NT2/D1 (cell line): Measurements from ENCODE around the gene SH3PXD2A.

ENCODE experiments used
- DNase-seq: peaks from one replicate; pipeline ENCODE4 v3.0.0-alpha.2; 2011; ENCODE audit warnings: low read depth, low spot score
- H3K27me3 ChIP-seq: 2 replicates; pipeline ENCODE4 v1.6.0; 2011; ENCODE audit warnings: mild to moderate bottlenecking; ENCODE audit not compliant: insufficient read length, insufficient read depth
- H3K36me3 ChIP-seq: 2 replicates; pipeline ENCODE4 v1.6.1; 2011; ENCODE audit warnings: mild to moderate bottlenecking, low read length, mixed read lengths; ENCODE audit not compliant: insufficient read depth, insufficient read length
- H3K4me1 ChIP-seq: 2 replicates; pipeline ENCODE4 v1.5.1; 2011; ENCODE audit not compliant: insufficient read depth, insufficient read length
- H3K4me3 ChIP-seq: 2 replicates; pipeline ENCODE4 v1.5.1; 2011; ENCODE audit warnings: low read depth; ENCODE audit not compliant: insufficient read length
- H3K9ac ChIP-seq: 2 replicates; pipeline ENCODE4 v1.6.0; 2011; ENCODE audit warnings: low read depth; ENCODE audit not compliant: insufficient read length
- H3K9me3 ChIP-seq: 2 replicates; pipeline ENCODE4 v1.5.1; 2011; ENCODE audit warnings: mild to moderate bottlenecking, low read length; ENCODE audit not compliant: insufficient read depth
- SUZ12 ChIP-seq: IDR thresholded peaks from 2 replicates; pipeline ENCODE4 v1.6.1; 2011; ENCODE audit not compliant: insufficient read length, insufficient read depth; ENCODE audit errors: extremely low read depth
- YY1 ChIP-seq: IDR thresholded peaks from 2 replicates; pipeline ENCODE4 v1.6.1; 2011; ENCODE audit not compliant: insufficient read length, insufficient read depth
- ZNF274 ChIP-seq: IDR thresholded peaks from 2 replicates; pipeline ENCODE4 v1.6.1; 2011; ENCODE audit warnings: mild to moderate bottlenecking, low read depth, low read length

The SH3PXD2A gene

DNA sequence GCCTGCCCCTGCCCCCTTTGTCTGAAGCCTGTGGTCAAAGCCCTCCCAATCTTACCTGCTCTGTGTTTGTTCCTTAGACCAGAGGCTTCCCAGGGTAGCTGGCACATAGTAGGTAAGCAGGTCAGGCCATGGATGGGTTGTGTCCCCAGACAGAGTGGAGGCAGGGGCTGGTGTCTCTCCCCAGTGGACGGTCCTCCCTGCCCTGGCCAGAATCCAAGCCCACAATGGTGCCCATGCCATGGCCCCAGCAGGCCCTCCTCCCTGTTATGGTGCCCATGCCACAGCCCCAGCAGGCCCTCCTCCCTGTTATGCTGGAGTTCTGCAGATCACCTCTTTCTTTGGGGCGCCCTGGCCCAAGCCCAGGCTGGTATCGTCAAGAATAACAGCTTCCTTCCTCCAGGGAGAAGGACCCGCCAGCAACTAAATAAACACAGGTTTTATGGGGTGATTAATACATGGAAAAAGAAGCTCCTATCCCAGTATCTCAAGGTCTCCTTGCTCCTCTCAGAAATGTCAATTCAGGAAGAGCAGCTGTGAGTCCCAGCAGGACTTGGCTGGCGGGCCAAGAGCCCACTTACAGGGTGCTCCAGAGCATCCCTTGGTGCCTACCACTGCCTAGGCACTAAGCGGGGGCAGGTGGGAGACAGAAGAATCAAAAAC lies 279.8 kb downstream of the SH3PXD2A start:
- H3K4me3 ChIP-seq: no peak overlapping the region
- no peaks in the 10 kb centered on the region for H3K27me3 ChIP-seq
- no peak for DNase-seq
- no peak overlapping the region for H3K9ac ChIP-seq
- no peaks in the 10 kb centered on the region for H3K9me3 ChIP-seq
- no peaks in the 10 kb centered on the region for H3K36me3 ChIP-seq
- H3K4me1 ChIP-seq: peaks cover 2% of the 10 kb centered on the region
- no peak for TF ChIP-seq ZNF274
- no peak for TF ChIP-seq SUZ12
- TF ChIP-seq YY1: no peak

DNA sequence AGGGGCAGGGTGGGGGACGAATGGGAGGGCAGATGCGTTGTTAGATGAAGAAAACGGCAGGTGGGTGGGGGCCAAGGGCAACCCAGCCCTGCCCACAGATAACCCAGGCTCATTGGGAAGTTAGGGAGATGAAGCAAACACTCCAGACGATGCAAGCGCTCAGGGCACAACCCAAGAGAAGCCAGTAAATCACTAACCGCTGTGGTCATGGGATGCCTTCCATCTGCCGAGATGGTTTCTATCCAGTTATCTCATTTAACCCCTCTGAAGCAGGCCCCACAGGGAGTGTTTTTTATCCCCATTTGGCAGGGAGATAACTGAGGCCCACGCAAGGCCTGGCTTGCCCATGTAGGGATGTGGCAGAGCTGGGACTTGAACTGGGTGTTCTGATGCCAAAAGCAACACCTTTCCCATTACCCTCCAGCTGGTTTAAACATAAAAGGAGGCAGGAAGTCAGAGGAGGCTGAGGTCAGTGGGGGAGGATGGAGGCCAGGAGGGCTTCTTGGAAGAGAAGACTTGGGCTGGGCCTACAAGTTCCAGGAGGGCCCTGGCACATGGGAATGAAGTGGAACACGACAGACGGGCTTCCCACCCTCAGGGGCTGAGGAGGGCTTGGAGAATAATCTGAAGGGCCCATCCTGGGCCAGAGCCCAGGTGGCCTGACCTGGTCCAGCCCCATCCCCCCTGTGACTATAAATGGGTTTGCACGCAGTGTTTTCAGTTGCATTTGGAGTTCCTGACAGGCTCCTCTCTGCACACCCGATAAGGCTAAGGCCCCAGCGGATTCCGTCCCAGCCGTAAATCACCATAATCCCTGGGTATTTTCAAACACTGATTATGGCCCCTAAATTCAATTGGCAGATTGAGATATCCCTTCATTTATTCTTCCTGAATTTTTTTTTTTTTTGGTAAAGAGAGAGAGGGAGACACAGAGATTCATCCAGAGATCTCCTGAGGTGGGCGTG lies 281.0 kb downstream of the SH3PXD2A start:
- Histone ChIP-seq H3K9ac (no peak overlapping the region), H3K36me3 (no peaks in the 10 kb centered on the region), H3K9me3 (no peaks in the 10 kb centered on the region), H3K4me1 (peaks cover 2% of the 10 kb centered on the region), H3K27me3 (no peaks in the 10 kb centered on the region), H3K4me3 (no peak overlapping the region)
- DNase-seq: no peak
- no peak for TF ChIP-seq ZNF274

DNA sequence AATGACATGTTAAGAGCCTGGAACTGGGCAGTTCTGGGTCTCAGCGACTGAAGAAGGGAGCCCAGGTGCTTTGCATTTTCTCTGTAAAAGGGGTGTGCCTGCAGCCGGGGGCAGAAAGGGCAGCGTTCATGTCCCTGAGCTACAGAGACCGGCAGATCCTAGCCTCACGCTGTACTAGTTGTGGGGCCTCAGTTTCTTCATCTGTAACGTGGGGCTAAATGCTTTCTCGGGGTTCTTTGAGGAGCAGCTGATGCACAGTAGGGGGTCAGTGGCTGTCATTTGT lies 282.2 kb downstream of the SH3PXD2A start:
- H3K9ac ChIP-seq: no peak overlapping the region
- TF ChIP-seq YY1 (no peak), ZNF274 (no peak), SUZ12 (no peak)
- H3K4me1 ChIP-seq: peaks cover 2% of the 10 kb centered on the region
- H3K4me3 ChIP-seq: no peak overlapping the region
- no peaks in the 10 kb centered on the region for H3K36me3 ChIP-seq
- no peaks in the 10 kb centered on the region for H3K9me3 ChIP-seq
- H3K27me3 ChIP-seq: no peaks in the 10 kb centered on the region
- no peak for DNase-seq

DNA sequence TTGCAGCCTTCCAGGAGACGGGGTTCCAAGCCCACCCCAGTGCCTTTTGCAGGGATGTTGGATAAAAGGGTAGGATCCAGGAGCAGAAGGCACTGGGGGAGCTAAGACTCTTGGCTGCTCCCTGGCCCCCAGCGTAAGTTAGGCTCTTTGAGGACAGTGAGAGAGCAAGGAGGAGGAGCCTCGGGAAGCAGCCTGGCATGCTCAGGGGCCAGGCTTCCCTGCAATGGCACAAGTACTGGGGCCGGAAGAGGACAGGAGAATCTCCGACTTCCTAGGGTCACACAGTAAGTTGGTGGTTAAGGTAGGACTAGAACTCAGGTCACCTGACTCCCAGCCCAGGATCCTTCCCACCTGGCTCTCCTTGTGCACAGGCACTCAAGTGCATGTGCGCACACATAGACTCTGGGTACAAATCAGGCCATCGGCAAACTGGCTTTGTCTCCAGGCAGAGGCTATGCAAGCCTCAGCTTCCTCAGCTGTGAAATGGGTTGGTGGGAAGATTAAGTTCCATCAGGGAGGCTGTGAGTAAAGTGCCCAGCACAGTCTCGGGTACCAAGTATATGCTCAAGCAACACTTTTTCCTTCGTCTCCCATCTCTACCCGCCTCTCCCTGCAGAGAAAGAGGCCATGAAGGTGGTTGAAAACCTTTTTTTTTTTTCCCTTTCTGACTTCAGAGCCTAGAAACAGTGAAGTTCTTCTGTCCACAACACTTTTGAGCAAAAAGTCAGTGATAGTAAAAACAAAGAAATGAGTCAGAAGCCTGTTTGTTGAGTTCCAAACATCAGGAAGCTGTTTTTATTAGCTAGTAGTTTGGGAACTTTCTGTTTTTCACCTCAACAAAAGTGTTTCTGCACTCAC lies 282.8 kb downstream of the SH3PXD2A start:
- Histone ChIP-seq H3K27me3 (no peaks in the 10 kb centered on the region), H3K4me1 (peaks cover 2% of the 10 kb centered on the region), H3K9me3 (no peaks in the 10 kb centered on the region), H3K36me3 (no peaks in the 10 kb centered on the region), H3K4me3 (no peak overlapping the region), H3K9ac (no peak overlapping the region)
- TF ChIP-seq SUZ12 (no peak), YY1 (no peak), ZNF274 (no peak)
- no peak for DNase-seq

DNA sequence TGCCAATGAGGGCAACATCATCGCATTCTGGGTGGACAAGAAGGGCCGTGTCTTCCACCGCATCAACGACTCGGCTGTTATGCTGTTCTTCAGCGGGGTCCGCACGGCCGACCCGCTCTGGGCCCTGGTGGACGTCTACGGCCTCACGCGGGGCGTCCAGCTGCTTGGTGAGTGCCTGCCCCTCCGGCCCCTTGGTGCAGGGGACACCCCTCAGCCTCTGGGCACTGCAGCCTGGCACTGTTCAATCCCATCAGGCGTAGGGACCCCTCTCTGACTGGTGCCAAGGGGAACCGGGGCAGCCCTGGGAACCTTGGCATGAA lies 283.8 kb downstream of the SH3PXD2A start:
- H3K4me1 ChIP-seq: peaks cover 2% of the 10 kb centered on the region
- H3K36me3 ChIP-seq: no peaks in the 10 kb centered on the region
- no peak overlapping the region for H3K4me3 ChIP-seq
- no peak overlapping the region for H3K9ac ChIP-seq
- no peaks in the 10 kb centered on the region for H3K9me3 ChIP-seq
- no peak for DNase-seq
- TF ChIP-seq ZNF274 (no peak), YY1 (no peak), SUZ12 (no peak)
- no peaks in the 10 kb centered on the region for H3K27me3 ChIP-seq

DNA sequence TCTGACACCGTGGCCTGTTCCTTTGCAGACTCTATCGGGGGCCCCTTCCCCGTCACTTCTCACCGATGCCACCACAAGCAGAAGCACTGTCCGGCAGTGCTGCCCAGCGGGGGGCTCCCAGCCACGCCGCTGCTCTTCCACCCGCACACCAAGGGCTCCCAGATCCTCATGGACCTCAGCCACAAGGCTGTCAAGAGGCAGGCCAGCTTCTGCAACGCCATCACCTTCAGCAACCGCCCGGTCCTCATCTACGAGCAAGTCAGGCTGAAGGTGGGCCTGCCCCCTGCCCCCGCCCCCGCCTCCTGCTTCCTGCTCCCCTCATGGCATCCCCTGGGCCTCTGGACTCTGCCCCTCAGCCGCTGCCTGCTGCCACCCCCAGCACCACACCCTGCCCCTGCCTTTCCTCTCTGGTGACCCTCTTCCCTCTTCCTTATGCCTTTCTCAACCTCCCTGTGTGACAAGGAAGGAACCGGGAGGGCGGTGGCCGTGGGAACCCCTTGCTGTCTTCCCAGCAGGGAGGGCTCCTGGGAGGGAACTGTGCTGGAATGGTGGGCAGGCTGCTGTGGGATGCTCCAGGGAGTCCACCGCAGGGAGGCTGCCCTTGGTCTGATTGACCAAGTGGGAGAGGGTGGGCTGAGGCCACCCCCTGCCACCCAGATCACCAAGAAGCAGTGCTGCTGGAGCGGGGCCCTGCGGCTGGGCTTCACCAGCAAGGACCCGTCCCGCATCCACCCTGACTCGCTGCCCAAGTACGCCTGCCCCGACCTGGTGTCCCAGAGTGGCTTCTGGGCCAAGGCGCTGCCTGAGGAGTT lies 284.3 kb downstream of the SH3PXD2A start:
- Histone ChIP-seq H3K36me3 (no peaks in the 10 kb centered on the region), H3K4me1 (peaks cover 2% of the 10 kb centered on the region), H3K4me3 (no peak overlapping the region), H3K27me3 (no peaks in the 10 kb centered on the region), H3K9me3 (no peaks in the 10 kb centered on the region), H3K9ac (no peak overlapping the region)
- no peak for DNase-seq
- no peak for TF ChIP-seq ZNF274
- TF ChIP-seq YY1: no peak
- TF ChIP-seq SUZ12: no peak

DNA sequence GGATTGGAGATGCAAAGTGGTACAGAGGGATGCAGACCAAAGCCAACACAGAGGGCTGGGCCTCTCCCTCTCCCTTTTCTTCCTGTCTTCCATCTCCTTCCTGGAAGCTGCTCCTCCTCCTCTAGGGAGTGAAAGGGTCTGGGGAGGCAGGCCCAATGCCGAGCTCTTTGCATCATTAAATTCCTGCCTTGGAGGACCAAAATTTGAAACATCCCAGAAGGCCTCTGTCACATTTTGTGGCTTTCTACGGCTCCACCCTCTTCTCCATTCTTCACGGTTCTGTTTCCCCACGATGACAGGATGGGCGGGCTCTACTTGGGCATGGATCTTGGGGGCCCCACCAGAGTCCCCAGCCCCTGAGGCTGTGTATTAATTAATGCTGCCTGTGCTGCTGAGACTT lies 285.5 kb downstream of the SH3PXD2A start:
- Histone ChIP-seq H3K4me1 (peaks cover 2% of the 10 kb centered on the region), H3K4me3 (no peak overlapping the region), H3K9me3 (no peaks in the 10 kb centered on the region), H3K36me3 (no peaks in the 10 kb centered on the region), H3K9ac (no peak overlapping the region), H3K27me3 (no peaks in the 10 kb centered on the region)
- no peak for DNase-seq
- TF ChIP-seq SUZ12: no peak
- TF ChIP-seq ZNF274: no peak
- TF ChIP-seq YY1: no peak
